ENCODE results near the gene RNF17. TPM values are rescaled to one million over a fixed set of nuclear protein-coding genes. Genes with fewer than 3 reads are reported as not detected.

Gene RNF17
- total and polyA plus RNA-seq, 2 donors (not counting 3 experiments of a cell fraction or from before 2014, with no cell fraction given), result 0.30 TPM; not detected in 1

GRCh38 chr13:24888291-24888931, 124.4 kb downstream of the RNF17 start:
- no peak overlapping the region for H3K9ac ChIP-seq (replicated peaks; ENCODE audit: extremely low read depth, insufficient read depth, low read length)
- H3K4me2 ChIP-seq (ENCODE audit: insufficient read depth, low read length), result no peak overlapping the region
- H2AFZ ChIP-seq (ENCODE audit: low read depth, low read length), result no peak overlapping the region
- no peaks in the 10 kb centered on the region for H3K27me3 ChIP-seq (ENCODE audit: control insufficient read depth in 2 of 2, insufficient read depth in 2 of 2, low read length in 2 of 2)
- intact Hi-C loops (cut with micrococcal nuclease) (no loop called here), dilution Hi-C loops (cut with MboI; ENCODE audit: extremely low pct_ligation_motif_present, low sequenced_read_pairs) (no loop called here)
- no peaks in the 10 kb centered on the region for H3K9me3 ChIP-seq (replicated peaks; ENCODE audit: control insufficient read depth, insufficient read depth, low read length)
- no peaks in the 10 kb centered on the region for H3K4me1 ChIP-seq (ENCODE audit: control insufficient read depth, extremely low read depth, insufficient read depth, low read length)
- DNase-seq (ENCODE audit: low read depth, low spot score) (no peak), FAIRE-seq (no peak)
- ChIA-PET POLR2A (no interaction called here), CTCF (interaction anchor here (1.2 to 1.3 kb wide), 2 partner anchors 11 to 187 kb away, joined by 3 read pairs; no protein-coding TSS in a partner anchor)
- H3K9me1 ChIP-seq (replicated peaks; ENCODE audit: control insufficient read depth, extremely low read depth, insufficient read depth, low read length), result no peaks in the 10 kb centered on the region
- H4K20me1 ChIP-seq (replicated peaks; ENCODE audit: control insufficient read depth, extremely low read depth, insufficient read depth, low read length), result no peaks in the 10 kb centered on the region
- no TSS peak for BruUV-seq (replicated peaks)
- peaks cover 3 to 8% of the 10 kb centered on the region in 2 experiments for H3K36me3 ChIP-seq (ENCODE audit: control insufficient read depth in 2 of 2, extremely low read depth in 1 of 2, insufficient read depth in 2 of 2, low read length in 2 of 2)
- H3K4me3 ChIP-seq (replicated peaks in 1 of 3; ENCODE audit: insufficient read depth in 1 of 3, low read depth in 1 of 3, low read length in 3 of 3), result no peak overlapping the region
- H3K27ac ChIP-seq (ENCODE audit: insufficient read depth, low read depth, low read length), result no peak overlapping the region
- no peak for TF ChIP-seq GATA2 (IDR thresholded peaks at IDR 0.05; ENCODE audit: insufficient read depth, insufficient read length, low read depth, low read length)
- no peaks in the 10 kb centered on the region for H3K79me2 ChIP-seq (ENCODE audit: control insufficient read depth, insufficient read depth, low read length)

- H3K4me3 ChIP-seq (replicated peaks in 1 of 3; ENCODE audit: insufficient read depth in 1 of 3, low read depth in 1 of 3, low read length in 3 of 3), result no peak overlapping the region
- ChIA-PET POLR2A (no interaction called here), CTCF (interaction anchor here (2.0 kb wide), 1 partner anchor 13 kb away, joined by 6 read pairs; no protein-coding TSS in a partner anchor)
- H3K36me3 ChIP-seq (ENCODE audit: control insufficient read depth in 2 of 2, extremely low read depth in 1 of 2, insufficient read depth in 2 of 2, low read length in 2 of 2), result peaks cover 3 to 6% of the 10 kb centered on the region in 2 experiments
- no peaks in the 10 kb centered on the region for H3K4me1 ChIP-seq (ENCODE audit: control insufficient read depth, extremely low read depth, insufficient read depth, low read length)
- DNase-seq (ENCODE audit: low read depth, low spot score), result no peak
- no peaks in the 10 kb centered on the region for H4K20me1 ChIP-seq (replicated peaks; ENCODE audit: control insufficient read depth, extremely low read depth, insufficient read depth, low read length)
- BruUV-seq (replicated peaks), result no TSS peak
- no peak for FAIRE-seq
- H3K9me3 ChIP-seq (replicated peaks; ENCODE audit: control insufficient read depth, insufficient read depth, low read length), result no peaks in the 10 kb centered on the region
- TF ChIP-seq POLR2AphosphoS5 (IDR thresholded peaks at IDR 0.05; ENCODE audit: insufficient read depth, low read depth, low read length) (no peak), MYC (IDR thresholded peaks at IDR 0.05; ENCODE audit: low read depth, low read length) (no peak), CTCF (IDR thresholded peaks at IDR 0.05; ENCODE audit: extremely low read depth in 1 of 2, insufficient read depth in 1 of 2, low read depth in 1 of 2, low read length in 2 of 2) (no peak), JUN (IDR thresholded peaks at IDR 0.05; ENCODE audit: borderline replicate concordance, insufficient read depth, insufficient read length, low read depth) (no peak), POLR2A (IDR thresholded peaks at IDR 0.05; ENCODE audit: low read depth, low read length) (no peak), GATA2 (IDR thresholded peaks at IDR 0.05; ENCODE audit: insufficient read depth, insufficient read length, low read depth, low read length) (no peak), MAX (IDR thresholded peaks at IDR 0.05; ENCODE audit: insufficient read depth, insufficient read length) (no peak), FOS (IDR thresholded peaks at IDR 0.05; ENCODE audit: borderline replicate concordance, insufficient read depth, low read length) (no peak)
- no peaks in the 10 kb centered on the region for H3K79me2 ChIP-seq (ENCODE audit: control insufficient read depth, insufficient read depth, low read length)
- H3K9ac ChIP-seq (replicated peaks; ENCODE audit: extremely low read depth, insufficient read depth, low read length), result no peak overlapping the region
- dilution Hi-C loops (cut with MboI; ENCODE audit: extremely low pct_ligation_motif_present, low sequenced_read_pairs), result no loop called here
- no peak overlapping the region for H3K27ac ChIP-seq (ENCODE audit: insufficient read depth, low read depth, low read length)
- H3K9me1 ChIP-seq (replicated peaks; ENCODE audit: control insufficient read depth, extremely low read depth, insufficient read depth, low read length), result no peaks in the 10 kb centered on the region
- intact Hi-C loops (cut with micrococcal nuclease), result no loop called here
- no peak overlapping the region for H3K4me2 ChIP-seq (ENCODE audit: insufficient read depth, low read length)
- H3K27me3 ChIP-seq (ENCODE audit: control insufficient read depth in 2 of 2, insufficient read depth in 2 of 2, low read length in 2 of 2), result no peaks in the 10 kb centered on the region
- H2AFZ ChIP-seq (ENCODE audit: low read depth, low read length), result no peak overlapping the region
Observed at GRCh38 chr13:24890256-24890655, 126.3 kb downstream of the RNF17 start.

Data from endothelial cell of umbilical vein (primary cell).